Measurements from ENCODE around the gene C14orf180.

The C14orf180 gene

DNA sequence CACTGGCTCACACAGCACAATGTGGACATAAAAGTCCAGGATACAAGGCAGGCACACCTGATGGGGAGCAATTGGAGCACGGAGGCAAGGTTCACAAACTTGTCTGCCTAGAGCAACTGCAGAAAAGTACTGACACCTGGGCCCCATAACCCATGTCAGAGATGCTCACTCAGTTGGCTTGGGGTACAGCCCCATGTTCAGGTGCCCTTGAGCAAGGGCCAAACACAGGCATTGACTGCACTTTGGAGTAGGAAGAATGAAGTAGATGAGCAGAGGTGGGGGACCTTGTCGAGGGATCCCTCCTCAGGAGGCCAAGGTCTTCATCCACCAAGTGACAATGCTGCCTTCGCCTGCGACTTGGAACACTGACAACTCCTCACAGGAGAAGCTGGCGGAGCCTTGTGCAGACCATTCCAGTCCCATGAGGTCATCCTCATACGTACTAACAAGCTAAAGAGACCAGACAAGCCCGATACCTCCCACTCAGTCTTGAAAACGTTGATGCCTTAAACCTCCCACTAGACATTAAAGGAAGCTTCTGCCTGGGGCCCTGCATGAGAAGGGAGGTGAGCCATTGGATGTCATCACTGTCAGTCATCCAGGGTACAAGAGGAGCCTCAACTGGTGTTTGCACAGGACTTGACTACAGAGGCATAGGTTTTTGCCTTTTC, 42.5 kb upstream of the C14orf180 start:
- TF ChIP-seq POLR2AphosphoS5 (IDR thresholded peaks at IDR 0.05; ENCODE audit: low read depth, low read length) = no peak
- TF ChIP-seq, protein P1, sequence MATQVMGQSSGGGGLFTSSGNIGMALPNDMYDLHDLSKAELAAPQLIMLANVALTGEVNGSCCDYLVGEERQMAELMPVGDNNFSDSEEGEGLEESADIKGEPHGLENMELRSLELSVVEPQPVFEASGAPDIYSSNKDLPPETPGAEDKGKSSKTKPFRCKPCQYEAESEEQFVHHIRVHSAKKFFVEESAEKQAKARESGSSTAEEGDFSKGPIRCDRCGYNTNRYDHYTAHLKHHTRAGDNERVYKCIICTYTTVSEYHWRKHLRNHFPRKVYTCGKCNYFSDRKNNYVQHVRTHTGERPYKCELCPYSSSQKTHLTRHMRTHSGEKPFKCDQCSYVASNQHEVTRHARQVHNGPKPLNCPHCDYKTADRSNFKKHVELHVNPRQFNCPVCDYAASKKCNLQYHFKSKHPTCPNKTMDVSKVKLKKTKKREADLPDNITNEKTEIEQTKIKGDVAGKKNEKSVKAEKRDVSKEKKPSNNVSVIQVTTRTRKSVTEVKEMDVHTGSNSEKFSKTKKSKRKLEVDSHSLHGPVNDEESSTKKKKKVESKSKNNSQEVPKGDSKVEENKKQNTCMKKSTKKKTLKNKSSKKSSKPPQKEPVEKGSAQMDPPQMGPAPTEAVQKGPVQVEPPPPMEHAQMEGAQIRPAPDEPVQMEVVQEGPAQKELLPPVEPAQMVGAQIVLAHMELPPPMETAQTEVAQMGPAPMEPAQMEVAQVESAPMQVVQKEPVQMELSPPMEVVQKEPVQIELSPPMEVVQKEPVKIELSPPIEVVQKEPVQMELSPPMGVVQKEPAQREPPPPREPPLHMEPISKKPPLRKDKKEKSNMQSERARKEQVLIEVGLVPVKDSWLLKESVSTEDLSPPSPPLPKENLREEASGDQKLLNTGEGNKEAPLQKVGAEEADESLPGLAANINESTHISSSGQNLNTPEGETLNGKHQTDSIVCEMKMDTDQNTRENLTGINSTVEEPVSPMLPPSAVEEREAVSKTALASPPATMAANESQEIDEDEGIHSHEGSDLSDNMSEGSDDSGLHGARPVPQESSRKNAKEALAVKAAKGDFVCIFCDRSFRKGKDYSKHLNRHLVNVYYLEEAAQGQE (IDR thresholded peaks at IDR 0.05; ENCODE audit: insufficient read depth in 1 of 2, low read depth in 2 of 2, low read length in 2 of 2) = no peak
- TF ChIP-seq FOXP2 (optimal IDR thresholded peaks at IDR 0.05; ENCODE audit: borderline replicate concordance, extremely low read depth, extremely low read length, insufficient read depth) = no peak
- no peak for TF ChIP-seq TAF1 (IDR thresholded peaks at IDR 0.05; ENCODE audit: borderline replicate concordance, insufficient read depth, low read length)
- TF ChIP-seq SIN3A (IDR thresholded peaks at IDR 0.05; ENCODE audit: borderline replicate concordance, insufficient read depth, low read length) = no peak

- TF ChIP-seq SIN3A (IDR thresholded peaks at IDR 0.05; ENCODE audit: borderline replicate concordance, insufficient read depth, low read length) (no peak), TAF1 (IDR thresholded peaks at IDR 0.05; ENCODE audit: borderline replicate concordance, insufficient read depth, low read length) (no peak), FOXP2 (optimal IDR thresholded peaks at IDR 0.05; ENCODE audit: borderline replicate concordance, extremely low read depth, extremely low read length, insufficient read depth) (no peak), POLR2AphosphoS5 (IDR thresholded peaks at IDR 0.05; ENCODE audit: low read depth, low read length) (no peak)
- TF ChIP-seq, protein P1 (IDR thresholded peaks at IDR 0.05; ENCODE audit: insufficient read depth in 1 of 2, low read depth in 2 of 2, low read length in 2 of 2) = no peak
Measured at GRCh38 chr14:104537613-104537988, 42.0 kb upstream of the C14orf180 start.

DNA sequence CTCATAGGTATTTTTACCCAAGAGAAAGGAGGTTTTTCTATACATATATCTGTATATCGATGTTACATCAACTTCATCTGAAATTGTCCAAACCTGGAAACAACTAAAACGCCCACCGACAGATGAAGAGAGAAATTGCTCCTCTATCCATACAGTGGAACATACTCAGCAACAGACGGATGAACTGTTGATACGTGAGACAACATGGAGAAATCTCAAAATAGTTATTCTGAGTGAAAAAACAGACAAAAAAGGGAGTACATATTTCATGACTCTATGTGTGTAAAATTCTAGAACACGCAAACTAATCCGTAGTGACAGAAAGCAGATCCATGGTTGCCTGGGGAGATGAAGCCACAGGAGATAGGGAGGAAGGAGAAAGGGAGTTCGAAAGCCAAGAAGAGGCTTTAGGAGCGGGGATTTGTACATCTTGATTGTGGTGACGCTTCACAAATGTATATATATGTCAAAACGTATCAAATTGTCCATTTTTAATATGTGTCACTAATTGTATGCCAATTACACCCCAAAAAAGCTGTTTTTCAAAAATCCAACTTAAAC, 37.6 kb upstream of the C14orf180 start:
- TF ChIP-seq SIN3A (IDR thresholded peaks at IDR 0.05; ENCODE audit: borderline replicate concordance, insufficient read depth, low read length) = no peak
- no peak for TF ChIP-seq TAF1 (IDR thresholded peaks at IDR 0.05; ENCODE audit: borderline replicate concordance, insufficient read depth, low read length)
- TF ChIP-seq, protein P1 (IDR thresholded peaks at IDR 0.05; ENCODE audit: insufficient read depth in 1 of 2, low read depth in 2 of 2, low read length in 2 of 2) = no peak
- no peak for TF ChIP-seq FOXP2 (optimal IDR thresholded peaks at IDR 0.05; ENCODE audit: borderline replicate concordance, extremely low read depth, extremely low read length, insufficient read depth)
- no peak for TF ChIP-seq POLR2AphosphoS5 (IDR thresholded peaks at IDR 0.05; ENCODE audit: low read depth, low read length)

DNA sequence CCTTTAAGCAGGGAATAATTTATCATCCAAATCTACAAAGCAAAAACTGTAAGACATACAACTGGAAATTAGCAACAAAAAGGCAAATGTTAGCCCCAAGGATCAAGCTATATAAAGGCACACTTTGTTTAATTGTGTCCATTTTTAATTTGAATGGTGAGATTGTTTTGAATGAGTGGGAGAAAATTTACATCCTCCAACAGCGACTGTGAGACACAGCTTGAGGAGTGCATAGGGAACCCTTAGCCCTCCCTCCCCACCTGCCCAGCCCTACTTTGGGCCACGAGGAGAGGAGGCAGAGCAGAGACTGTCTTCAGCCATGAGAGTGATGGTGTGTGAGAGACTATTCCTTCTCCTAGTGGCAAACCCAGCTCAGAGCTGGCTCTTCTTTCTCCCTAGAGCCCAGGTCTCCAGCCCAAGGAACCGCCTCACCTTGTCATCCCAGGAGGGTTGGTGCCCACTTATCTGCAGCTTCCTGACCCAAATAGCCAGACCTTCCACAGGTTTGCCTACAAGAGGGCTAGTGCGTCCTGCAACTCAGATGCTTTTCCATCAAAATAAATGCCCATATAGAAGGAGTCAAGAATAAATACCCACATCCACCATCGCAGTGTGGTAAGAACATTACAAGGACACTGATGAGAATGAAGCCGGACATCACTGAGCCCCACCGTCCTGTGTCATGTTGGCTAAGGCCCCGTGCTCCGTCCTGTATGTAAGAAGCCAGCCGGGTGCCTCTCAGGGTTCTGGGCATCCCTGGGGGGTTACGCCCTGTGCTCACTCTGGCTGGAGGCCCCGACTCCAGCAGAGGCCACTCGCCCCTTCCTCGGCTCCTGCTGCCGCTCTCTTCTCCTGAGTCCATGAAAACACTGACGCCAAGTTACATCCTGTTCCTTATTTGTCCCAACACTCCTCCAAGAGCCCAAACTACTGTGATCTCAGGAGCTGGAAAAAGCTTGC, 36.4 kb upstream of the C14orf180 start:
- TF ChIP-seq POLR2AphosphoS5 (IDR thresholded peaks at IDR 0.05; ENCODE audit: low read depth, low read length) (no peak), TAF1 (IDR thresholded peaks at IDR 0.05; ENCODE audit: borderline replicate concordance, insufficient read depth, low read length) (no peak), FOXP2 (optimal IDR thresholded peaks at IDR 0.05; ENCODE audit: borderline replicate concordance, extremely low read depth, extremely low read length, insufficient read depth) (no peak)

- TF ChIP-seq SIN3A (IDR thresholded peaks at IDR 0.05; ENCODE audit: borderline replicate concordance, insufficient read depth, low read length) = no peak
- no peak for TF ChIP-seq FOXP2 (optimal IDR thresholded peaks at IDR 0.05; ENCODE audit: borderline replicate concordance, extremely low read depth, extremely low read length, insufficient read depth)
- TF ChIP-seq, protein P1 (IDR thresholded peaks at IDR 0.05; ENCODE audit: insufficient read depth in 1 of 2, low read depth in 2 of 2, low read length in 2 of 2) = no peak
- no peak for TF ChIP-seq TAF1 (IDR thresholded peaks at IDR 0.05; ENCODE audit: borderline replicate concordance, insufficient read depth, low read length)
- TF ChIP-seq POLR2AphosphoS5 (IDR thresholded peaks at IDR 0.05; ENCODE audit: low read depth, low read length) = no peak
Measured at GRCh38 chr14:104544362-104544961, 35.1 kb upstream of the C14orf180 start.
